ENCODE measurements around the gene TERB1.

TERB1 gene
- 0.17 to 0.24 reads per million in 2 experiments for total RNA-seq

GRCh38 chr16:66801320-66802105 lies at the start of gene TERB1:
TSS of gene TERB1 (minus strand) at chr16:66801584. CDS start at chr16:66796798, 4,786 bp downstream.
- DNase-seq (ENCODE audit: low read depth), result no peak

- DNase-seq (ENCODE audit: low read depth), result no peak
Observed at GRCh38 chr16:66850115-66850815, 48.9 kb upstream of the TERB1 start.

GRCh38 chr16:66849549-66849948 lies 48.2 kb upstream of the TERB1 start:
- DNase-seq (ENCODE audit: low read depth), result no peak

GRCh38 chr16:66849021-66849420 lies 47.6 kb upstream of the TERB1 start:
- no peak for DNase-seq (ENCODE audit: low read depth)

- no peak for DNase-seq (ENCODE audit: low read depth)
Observed at GRCh38 chr16:66848172-66848571, 46.8 kb upstream of the TERB1 start.

- no peak for DNase-seq (ENCODE audit: low read depth)
Observed at GRCh38 chr16:66847533-66848067, 46.2 kb upstream of the TERB1 start.

- no peak for DNase-seq (ENCODE audit: low read depth)
Observed at GRCh38 chr16:66846831-66847230, 45.4 kb upstream of the TERB1 start.

GRCh38 chr16:66846266-66846665 lies 44.9 kb upstream of the TERB1 start:
- DNase-seq (ENCODE audit: low read depth), result no peak

- DNase-seq (ENCODE audit: low read depth), result no peak
Observed at GRCh38 chr16:66845791-66846221, 44.4 kb upstream of the TERB1 start.

GRCh38 chr16:66845080-66845410 lies 43.7 kb upstream of the TERB1 start:
- DNase-seq (ENCODE audit: low read depth), result no peak

- DNase-seq (ENCODE audit: low read depth), result no peak
Observed at GRCh38 chr16:66844342-66845079, 43.1 kb upstream of the TERB1 start, which contains the start of gene CA7. TSS of gene CA7 (plus strand) at chr16:66844414. CDS start at chr16:66844488, 74 bp downstream.

GRCh38 chr16:66844009-66844341 lies 42.6 kb upstream of the TERB1 start:
- DNase-seq (ENCODE audit: low read depth), result no peak

GRCh38 chr16:66843191-66843590 lies 41.8 kb upstream of the TERB1 start:
- DNase-seq (ENCODE audit: low read depth), result no peak

- DNase-seq (ENCODE audit: low read depth), result no peak
Observed at GRCh38 chr16:66842765-66843164, 41.4 kb upstream of the TERB1 start.

- DNase-seq (ENCODE audit: low read depth), result no peak
Observed at GRCh38 chr16:66841366-66841765, 40.0 kb upstream of the TERB1 start.

- DNase-seq (ENCODE audit: low read depth), result no peak
Observed at GRCh38 chr16:66840883-66841282, 39.5 kb upstream of the TERB1 start.

- DNase-seq (ENCODE audit: low read depth), result no peak
Observed at GRCh38 chr16:66834746-66835145, 33.4 kb upstream of the TERB1 start.

GRCh38 chr16:66832661-66833305 lies 31.4 kb upstream of the TERB1 start:
- DNase-seq (ENCODE audit: low read depth), result no peak

- DNase-seq (ENCODE audit: low read depth), result no peak
Observed at GRCh38 chr16:66832190-66832589, 30.8 kb upstream of the TERB1 start.

GRCh38 chr16:66830422-66831404 lies 29.3 kb upstream of the TERB1 start, which contains the start of gene NAE1:
TSS of gene NAE1 (minus strand) at chr16:66830976. CDS start at chr16:66830899, 77 bp downstream.
- peak; percentile 84 for DNase-seq (ENCODE audit: low read depth)

- no peak for DNase-seq (ENCODE audit: low read depth)
Observed at GRCh38 chr16:66824006-66824405, 22.6 kb upstream of the TERB1 start.
